ENCODE measurements around the gene WDR41.
"Not testable (repeated sequence)": the region's sequence is repeated elsewhere in the genome, so short reads cannot be mapped to it uniquely, and the experiment has no call there.

WDR41 gene

GRCh38 chr5:77400645-77401044 is 91.5 kb downstream of the WDR41 start:
- DNase-seq, result no peak

GRCh38 chr5:77398896-77399295 is 93.2 kb downstream of the WDR41 start:
- DNase-seq, result no peak

GRCh38 chr5:77398458-77398857 is 93.7 kb downstream of the WDR41 start:
- DNase-seq, result no peak

GRCh38 chr5:77397686-77398292 is 94.3 kb downstream of the WDR41 start:
- DNase-seq, result no peak

GRCh38 chr5:77396017-77396416 is 96.1 kb downstream of the WDR41 start:
- no peak for DNase-seq

GRCh38 chr5:77394064-77394715 is 97.9 kb downstream of the WDR41 start:
- no peak for DNase-seq

- no peak for DNase-seq
Observed at GRCh38 chr5:77391240-77391765, 100.8 kb downstream of the WDR41 start.

- no peak for DNase-seq
Observed at GRCh38 chr5:77390795-77391194, 101.3 kb downstream of the WDR41 start.

GRCh38 chr5:77390221-77390620 is 101.9 kb downstream of the WDR41 start:
- DNase-seq, result no peak

- no peak for DNase-seq
Observed at GRCh38 chr5:77389746-77390145, 102.4 kb downstream of the WDR41 start.

- not testable (repeated sequence) for DNase-seq
Observed at GRCh38 chr5:77386340-77386739, 105.8 kb downstream of the WDR41 start.

GRCh38 chr5:77383336-77383735 is 108.8 kb downstream of the WDR41 start:
- DNase-seq, result not testable (repeated sequence)
